ENCODE results near the gene DGLUCY.

- TF ChIP-seq CTCF (IDR thresholded peaks at IDR 0.05; ENCODE audit: low read depth, low read length, poor library complexity, severe bottlenecking), result no peak
- TF ChIP-seq EZH2phosphoT487 (IDR thresholded peaks at IDR 0.05; ENCODE audit: borderline replicate concordance, low read length), result no peak
Observed at GRCh38 chr14:91250912-91251311, 137.0 kb downstream of the DGLUCY start.
